GM18520 (cell line): ENCODE data around the gene HDAC4.
"Not testable (repeated sequence)": the region's sequence is repeated elsewhere in the genome, so short reads cannot be mapped to it uniquely, and the experiment has no call there.

Experiments used
- ATAC-seq: cut with Tn5 transposase; IDR thresholded peaks from one replicate; pipeline ENCODE4 v1.9.1; 2021; ENCODE audit not compliant: unreplicated experiment

Gene HDAC4

GRCh38 chr2:239042551-239043320 is 358.1 kb downstream of the HDAC4 start:
- ATAC-seq = no peak

GRCh38 chr2:239042046-239042445 is 358.8 kb downstream of the HDAC4 start:
- ATAC-seq = no peak

- ATAC-seq = no peak
These were observed 359.8 kb downstream of the HDAC4 start for GRCh38 chr2:239041062-239041461.

GRCh38 chr2:239040152-239040761 is 360.6 kb downstream of the HDAC4 start:
- ATAC-seq = no peak

GRCh38 chr2:239039479-239039861 is 361.4 kb downstream of the HDAC4 start:
- ATAC-seq = no peak

GRCh38 chr2:239038773-239039478 is 361.9 kb downstream of the HDAC4 start:
- no peak for ATAC-seq

- ATAC-seq = not testable (repeated sequence)
These were observed 362.5 kb downstream of the HDAC4 start for GRCh38 chr2:239038284-239038683.

- no peak for ATAC-seq
These were observed 363.3 kb downstream of the HDAC4 start for GRCh38 chr2:239037559-239037910.

- no peak for ATAC-seq
These were observed 363.8 kb downstream of the HDAC4 start for GRCh38 chr2:239036819-239037558.

- no peak for ATAC-seq
These were observed 364.7 kb downstream of the HDAC4 start for GRCh38 chr2:239035997-239036731.

- ATAC-seq = no peak
These were observed 365.4 kb downstream of the HDAC4 start for GRCh38 chr2:239035361-239035814.

GRCh38 chr2:239034561-239035341 is 366.1 kb downstream of the HDAC4 start:
- no peak for ATAC-seq

GRCh38 chr2:239033801-239034560 is 366.8 kb downstream of the HDAC4 start:
- ATAC-seq = no peak

GRCh38 chr2:239029958-239030357 is 370.9 kb downstream of the HDAC4 start:
- ATAC-seq = no peak

GRCh38 chr2:239028253-239028619 is 372.6 kb downstream of the HDAC4 start:
- ATAC-seq = no peak

GRCh38 chr2:239027391-239028252 is 373.2 kb downstream of the HDAC4 start:
- no peak for ATAC-seq

GRCh38 chr2:239026711-239027361 is 374.0 kb downstream of the HDAC4 start:
- no peak for ATAC-seq

GRCh38 chr2:239025951-239026461 is 374.8 kb downstream of the HDAC4 start:
- no peak for ATAC-seq
